RWPE1 (cell line): ENCODE data around the gene TRPV2.

Experiments
- CTCF ChIA-PET: fragments of 350-600 bp; sonication (Branson Sonifier 250); formaldehyde crosslinking; extraction: SDS; loops from one replicate; lab custom pipeline; 2021; lab: Yijun Ruan, JAX
- POLR2A ChIA-PET: fragments of 400-600 bp; formaldehyde crosslinking; extraction: SDS; loops from one replicate; lab custom pipeline; 2020; ENCODE audit warnings: antibody characterized with exemption; ENCODE audit not compliant: low non-redundant PET; lab: Yijun Ruan, JAX
- DNase-seq: peaks from one replicate; pipeline ENCODE4 v3.0.0; 2012; ENCODE audit warnings: low spot score
- H3K27ac ChIP-seq: fragments of 450-650 bp; 2 replicates; pipeline ENCODE4 v1.5.1; 2017
- CTCF ChIP-seq: fragments of 450-650 bp; conservative IDR thresholded peaks from 2 replicates; pipeline ENCODE4 v1.5.1; 2017; ENCODE audit warnings: low read depth, mild to moderate bottlenecking

The TRPV2 gene

GRCh38 chr17:16473044-16474011 lies 58.0 kb downstream of the TRPV2 start:
- ChIA-PET POLR2A (no interaction called here), CTCF (no interaction called here)
- DNase-seq: no peak
- TF ChIP-seq CTCF: no peak
- no peak overlapping the region for H3K27ac ChIP-seq

- ChIA-PET CTCF (no interaction called here), POLR2A (no interaction called here)
- H3K27ac ChIP-seq: no peak overlapping the region
- DNase-seq: no peak
- TF ChIP-seq CTCF: no peak
These were observed 58.8 kb downstream of the TRPV2 start for GRCh38 chr17:16474012-16474725.

- ChIA-PET POLR2A (no interaction called here), CTCF (no interaction called here)
- no peak overlapping the region for H3K27ac ChIP-seq
- TF ChIP-seq CTCF: no peak
- no peak for DNase-seq
These were observed 59.9 kb downstream of the TRPV2 start for GRCh38 chr17:16475179-16475704.

- peak; percentile 83 for DNase-seq
- H3K27ac ChIP-seq: peak overlapping the region; percentile 71
- ChIA-PET CTCF (no interaction called here), POLR2A (no interaction called here)
- no peak for TF ChIP-seq CTCF
These were observed 61.9 kb downstream of the TRPV2 start for GRCh38 chr17:16477255-16477654.

GRCh38 chr17:16477666-16478065 lies 62.3 kb downstream of the TRPV2 start:
- ChIA-PET CTCF (no interaction called here), POLR2A (no interaction called here)
- peak overlapping the region; percentile 71 for H3K27ac ChIP-seq
- no peak for DNase-seq
- no peak for TF ChIP-seq CTCF

- TF ChIP-seq CTCF: no peak
- CTCF ChIA-PET: no interaction called here
- POLR2A ChIA-PET: no interaction called here
- no peak for DNase-seq
- H3K27ac ChIP-seq: no peak overlapping the region
These were observed 63.3 kb downstream of the TRPV2 start for GRCh38 chr17:16478649-16479048.
